Measurements from ENCODE around the gene CTLA4. TPM values are rescaled to one million over a fixed set of nuclear protein-coding genes. Genes with fewer than 3 reads are reported as not detected.

CTLA4 gene
- total and polyA plus RNA-seq, 10 of the 15 experiments (the other 5 are each of a cell fraction or from before 2014, with no cell fraction given): not detected

- ChIA-PET SMC1A (ENCODE audit: uncharacterized antibody, unreplicated experiment) (no interaction called here), CTCF (no interaction called here), POLR2A (no interaction called here), RAD21 (ENCODE audit: unreplicated experiment) (no interaction called here)
- Histone ChIP-seq H3K4me3 (no peak overlapping the region), H3K79me2 (ENCODE audit: control insufficient read depth, insufficient read depth, low read length) (no peaks in the 10 kb centered on the region), H3K4me1 (ENCODE audit: control insufficient read depth, insufficient read depth, low read length) (no peaks in the 10 kb centered on the region), H3K4me2 (ENCODE audit: control insufficient read depth, insufficient read depth) (no peak overlapping the region), H3K36me3 (ENCODE audit: control insufficient read depth in 2 of 2, insufficient read depth in 2 of 2, low read length in 1 of 2) (no peaks in the 10 kb centered on the region), H3K27ac (ENCODE audit: control insufficient read depth, insufficient read depth) (no peak overlapping the region), H3K9me3 (replicated peaks; ENCODE audit: control insufficient read depth, insufficient read depth, low read length) (no peaks in the 10 kb centered on the region), H3K9ac (ENCODE audit: control insufficient read depth, insufficient read depth, low read length) (no peak overlapping the region), H3K27me3 (replicated peaks in 1 of 2; ENCODE audit: control insufficient read depth in 2 of 2, insufficient read depth in 2 of 2, low read length in 1 of 2) (no peaks in the 10 kb centered on the region; a peak in 2 of 4 replicates), H2AFZ (ENCODE audit: control insufficient read depth, low read depth, low read length) (no peak overlapping the region), H4K20me1 (ENCODE audit: control insufficient read depth, insufficient read depth) (no peaks in the 10 kb centered on the region)
- no peak for TF ChIP-seq KLF5 (IDR thresholded peaks at IDR 0.05; ENCODE audit: partially characterized antibody)
- TF ChIP-seq PBX3 (IDR thresholded peaks at IDR 0.05; ENCODE audit: insufficient replicate concordance, low read depth, low read length): no peak
- TF ChIP-seq CUX1 (IDR thresholded peaks at IDR 0.05; ENCODE audit: insufficient replicate concordance, low read depth, low read length): no peak
- TF ChIP-seq SIN3A (IDR thresholded peaks at IDR 0.05; ENCODE audit: low read depth, low read length): no peak
- no peak for TF ChIP-seq BHLHE40 (IDR thresholded peaks at IDR 0.05; ENCODE audit: borderline replicate concordance in 1 of 2, low read depth in 2 of 2, low read length in 1 of 2)
- in situ Hi-C loops (cut with MboI) (no loop called here), intact Hi-C loops (cut with micrococcal nuclease; ENCODE audit: unreplicated experiment) (no loop called here)
- ATAC-seq (no peak), DNase-seq (ENCODE audit: low read depth, low spot score) (no peak), FAIRE-seq (no peak)
- WGBS (ENCODE audit: insufficient coverage, insufficient replicate concordance, low lambda C conversion rate, missing lambda C conversion rate): 0% methylated on average over 3 of the region's 3 CpGs
- no TSS peak for BruUV-seq (replicated peaks)
Measured at GRCh38 chr2:203853271-203853670, 14.3 kb upstream of the CTLA4 start.
